ENCODE data around the gene TPMT.

TPMT gene

GRCh38 chr6:18119236-18119635, 35.6 kb downstream of the TPMT start:
- ATAC-seq (replicated peaks) (no peak), DNase-seq (no peak)
- peaks cover 0 to 2% of the 10 kb centered on the region in 2 donors for H3K9me3 Mint-ChIP-seq
- peaks cover 4% of the 10 kb centered on the region in 2 donors for H3K36me3 Mint-ChIP-seq
- H3K4me3 Mint-ChIP-seq, result no peak overlapping the region
- H3K27me3 Mint-ChIP-seq, result peaks cover 0 to 9% of the 10 kb centered on the region in 2 donors
- H3K27ac Mint-ChIP-seq, result no peak overlapping the region
- H3K4me1 Mint-ChIP-seq, result peaks cover 10 to 20% of the 10 kb centered on the region in 2 donors

GRCh38 chr6:18118330-18118729, 36.5 kb downstream of the TPMT start:
- Mint-ChIP-seq H3K27ac (no peak overlapping the region), H3K27me3 (peaks cover 0 to 10% of the 10 kb centered on the region in 2 donors), H3K36me3 (peaks cover 4% of the 10 kb centered on the region in 2 donors), H3K4me1 (peaks cover 10 to 20% of the 10 kb centered on the region in 2 donors), H3K4me3 (no peak overlapping the region), H3K9me3 (peaks cover 0 to 2% of the 10 kb centered on the region in 2 donors)
- no peak for DNase-seq
- ATAC-seq (replicated peaks), result no peak

GRCh38 chr6:18117136-18117535, 37.7 kb downstream of the TPMT start:
- ATAC-seq (replicated peaks) (no peak), DNase-seq (no peak)
- H3K27me3 Mint-ChIP-seq, result peaks cover 0 to 5% of the 10 kb centered on the region in 2 donors
- no peaks in the 10 kb centered on the region for H3K9me3 Mint-ChIP-seq
- no peak overlapping the region for H3K4me3 Mint-ChIP-seq
- peaks cover 0 to 1% of the 10 kb centered on the region in 2 donors for H3K36me3 Mint-ChIP-seq
- H3K4me1 Mint-ChIP-seq, result peaks cover 3 to 11% of the 10 kb centered on the region in 2 donors
- no peak overlapping the region for H3K27ac Mint-ChIP-seq

- peak overlapping the region; percentile 75 for H3K27ac Mint-ChIP-seq
- peak; percentile 42 to 60 for ATAC-seq (replicated peaks)
- no peak for DNase-seq
- H3K36me3 Mint-ChIP-seq, result peaks cover 0 to 1% of the 10 kb centered on the region in 2 donors
- no peak overlapping the region for H3K4me3 Mint-ChIP-seq
- peaks cover 0 to 5% of the 10 kb centered on the region in 2 donors for H3K27me3 Mint-ChIP-seq
- peaks cover 3 to 5% of the 10 kb centered on the region in 2 donors for H3K4me1 Mint-ChIP-seq
- no peaks in the 10 kb centered on the region for H3K9me3 Mint-ChIP-seq
Observed at GRCh38 chr6:18115356-18115755, 39.5 kb downstream of the TPMT start.

GRCh38 chr6:18110162-18110561, 44.7 kb downstream of the TPMT start:
- Mint-ChIP-seq H3K4me1 (no peaks in the 10 kb centered on the region), H3K36me3 (peaks cover 6% of the 10 kb centered on the region in 2 donors), H3K27ac (no peak overlapping the region), H3K9me3 (peaks cover 9 to 13% of the 10 kb centered on the region in 2 donors), H3K27me3 (peaks cover 0 to 5% of the 10 kb centered on the region in 2 donors), H3K4me3 (no peak overlapping the region)
- DNase-seq (no peak), ATAC-seq (replicated peaks) (no peak)

GRCh38 chr6:18107061-18107460, 47.8 kb downstream of the TPMT start:
- H3K27me3 Mint-ChIP-seq, result peaks cover under 1 to 3% of the 10 kb centered on the region in 2 donors
- peaks cover 9 to 13% of the 10 kb centered on the region in 2 donors for H3K9me3 Mint-ChIP-seq
- no peak overlapping the region for H3K4me3 Mint-ChIP-seq
- DNase-seq, result no peak
- H3K27ac Mint-ChIP-seq, result no peak overlapping the region
- no peaks in the 10 kb centered on the region for H3K4me1 Mint-ChIP-seq
- peaks cover 6% of the 10 kb centered on the region in 2 donors for H3K36me3 Mint-ChIP-seq
- ATAC-seq (replicated peaks), result no peak

- H3K27ac Mint-ChIP-seq, result no peak overlapping the region
- peaks cover 6% of the 10 kb centered on the region in 2 donors for H3K36me3 Mint-ChIP-seq
- no peaks in the 10 kb centered on the region for H3K4me1 Mint-ChIP-seq
- peaks cover 6 to 11% of the 10 kb centered on the region in 2 donors for H3K27me3 Mint-ChIP-seq
- H3K9me3 Mint-ChIP-seq, result peaks cover 9 to 13% of the 10 kb centered on the region in 2 donors
- DNase-seq, result no peak
- no peak for ATAC-seq (replicated peaks)
- no peak overlapping the region for H3K4me3 Mint-ChIP-seq
Observed at GRCh38 chr6:18102783-18103509, 51.9 kb downstream of the TPMT start.

- no peak overlapping the region for H3K27ac Mint-ChIP-seq
- DNase-seq (no peak), ATAC-seq (replicated peaks) (no peak)
- H3K27me3 Mint-ChIP-seq, result peaks cover 6 to 11% of the 10 kb centered on the region in 2 donors
- H3K9me3 Mint-ChIP-seq, result peaks cover 4 to 8% of the 10 kb centered on the region in 2 donors
- peaks cover 2 to 6% of the 10 kb centered on the region in 2 donors for H3K36me3 Mint-ChIP-seq
- no peak overlapping the region for H3K4me3 Mint-ChIP-seq
- H3K4me1 Mint-ChIP-seq, result no peaks in the 10 kb centered on the region
Observed at GRCh38 chr6:18101873-18102272, 53.0 kb downstream of the TPMT start.

GRCh38 chr6:18101271-18101670, 53.6 kb downstream of the TPMT start:
- Mint-ChIP-seq H3K4me1 (no peaks in the 10 kb centered on the region), H3K4me3 (no peak overlapping the region), H3K9me3 (peaks cover 4 to 7% of the 10 kb centered on the region in 2 donors), H3K36me3 (peaks cover 0 to 6% of the 10 kb centered on the region in 2 donors), H3K27me3 (peaks cover 6 to 11% of the 10 kb centered on the region in 2 donors), H3K27ac (no peak overlapping the region)
- DNase-seq, result no peak
- no peak for ATAC-seq (replicated peaks)

GRCh38 chr6:18100296-18100695, 54.6 kb downstream of the TPMT start:
- Mint-ChIP-seq H3K9me3 (no peaks in the 10 kb centered on the region), H3K27ac (no peak overlapping the region), H3K27me3 (peaks cover 6 to 11% of the 10 kb centered on the region in 2 donors), H3K36me3 (no peaks in the 10 kb centered on the region), H3K4me1 (no peaks in the 10 kb centered on the region), H3K4me3 (no peak overlapping the region)
- DNase-seq, result no peak
- ATAC-seq (replicated peaks), result no peak

- Mint-ChIP-seq H3K4me1 (no peaks in the 10 kb centered on the region), H3K27me3 (peaks cover 6 to 11% of the 10 kb centered on the region in 2 donors), H3K4me3 (no peak overlapping the region), H3K27ac (no peak overlapping the region), H3K36me3 (no peaks in the 10 kb centered on the region), H3K9me3 (no peaks in the 10 kb centered on the region)
- no peak for ATAC-seq (replicated peaks)
- no peak for DNase-seq
Observed at GRCh38 chr6:18099511-18099910, 55.4 kb downstream of the TPMT start.

GRCh38 chr6:18096423-18096822, 58.5 kb downstream of the TPMT start:
- H3K4me1 Mint-ChIP-seq, result no peaks in the 10 kb centered on the region

GRCh38 chr6:18091382-18091781, 63.5 kb downstream of the TPMT start:
- H3K4me1 Mint-ChIP-seq, result no peaks in the 10 kb centered on the region
- peaks cover 5 to 11% of the 10 kb centered on the region in 2 donors for H3K9me3 Mint-ChIP-seq
- peaks cover 0 to 6% of the 10 kb centered on the region in 2 donors for H3K27me3 Mint-ChIP-seq
- H3K36me3 Mint-ChIP-seq, result peaks cover 0 to 3% of the 10 kb centered on the region in 2 donors
- no peak for ATAC-seq (replicated peaks)
- DNase-seq, result no peak
- no peak overlapping the region for H3K4me3 Mint-ChIP-seq
- H3K27ac Mint-ChIP-seq, result no peak overlapping the region

More at GRCh38 chr6:18096423-18096822, 58.5 kb downstream of the TPMT start:
- no peak overlapping the region for H3K4me3 Mint-ChIP-seq
- no peak overlapping the region for H3K27ac Mint-ChIP-seq
- H3K27me3 Mint-ChIP-seq, result peaks cover 0 to 5% of the 10 kb centered on the region in 2 donors
- no peaks in the 10 kb centered on the region for H3K36me3 Mint-ChIP-seq
- ATAC-seq (replicated peaks) (no peak), DNase-seq (no peak)
- H3K9me3 Mint-ChIP-seq, result no peaks in the 10 kb centered on the region

- H3K9me3 Mint-ChIP-seq, result peaks cover 5 to 11% of the 10 kb centered on the region in 2 donors
- H3K27me3 Mint-ChIP-seq, result peaks cover 0 to 6% of the 10 kb centered on the region in 2 donors
- no peak for DNase-seq
- no peaks in the 10 kb centered on the region for H3K4me1 Mint-ChIP-seq
- peaks cover 0 to 3% of the 10 kb centered on the region in 2 donors for H3K36me3 Mint-ChIP-seq
- H3K4me3 Mint-ChIP-seq, result no peak overlapping the region
- no peak for ATAC-seq (replicated peaks)
- no peak overlapping the region for H3K27ac Mint-ChIP-seq
Observed at GRCh38 chr6:18090349-18090786, 64.5 kb downstream of the TPMT start.
